ENCODE data around the gene SLC43A2. TPM values are rescaled to one million over a fixed set of nuclear protein-coding genes. Genes with fewer than 3 reads are reported as not detected.

The SLC43A2 gene
- total and polyA plus RNA-seq, 2 of the 13 experiments (the other 11 are each of a cell fraction or from before 2014, with no cell fraction given), result 7.3 to 20.0 TPM

DNA sequence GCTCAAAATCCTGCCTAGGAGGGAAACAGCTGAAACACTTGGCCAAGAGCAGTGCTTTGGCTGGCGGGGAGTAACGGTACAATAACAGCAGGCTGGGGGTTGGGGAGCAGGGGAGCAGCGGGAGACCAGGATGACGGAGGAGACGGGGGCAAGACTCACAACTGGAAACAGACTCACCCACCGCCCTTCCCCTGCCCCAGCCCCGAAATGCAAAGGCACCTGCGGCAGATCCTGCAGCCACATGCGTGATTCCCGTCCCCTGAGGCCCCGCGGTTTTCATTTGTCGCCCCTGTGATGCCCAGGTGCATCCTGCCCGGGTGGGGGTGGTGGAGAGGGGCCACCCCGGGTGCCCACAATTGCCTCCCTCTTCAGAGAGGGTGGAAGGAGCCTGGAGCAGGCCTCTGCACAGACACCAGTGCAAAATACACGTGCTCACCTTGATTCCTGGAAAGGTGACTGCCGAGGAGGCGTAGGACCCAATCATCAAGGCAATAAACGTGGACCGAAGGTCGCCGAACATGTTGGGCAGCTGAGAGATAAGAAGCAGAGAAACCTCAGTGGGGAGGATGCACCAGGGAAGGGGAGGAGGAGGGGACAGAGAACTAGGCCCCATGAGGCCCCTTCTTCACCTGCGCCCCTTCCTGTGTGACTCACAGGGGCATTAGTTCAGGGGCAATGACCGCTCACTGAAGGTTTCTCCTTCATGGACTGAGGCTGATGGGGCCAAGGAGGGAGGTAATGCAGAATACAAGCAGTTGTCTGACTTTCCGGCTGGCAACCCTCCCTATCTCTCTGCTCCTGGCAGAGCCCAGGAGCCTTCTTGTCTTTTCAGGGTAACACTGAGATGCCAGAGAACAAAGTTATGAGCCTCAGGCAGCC, 35.6 kb downstream of the SLC43A2 start (continued):
- TF ChIP-seq, protein P1, sequence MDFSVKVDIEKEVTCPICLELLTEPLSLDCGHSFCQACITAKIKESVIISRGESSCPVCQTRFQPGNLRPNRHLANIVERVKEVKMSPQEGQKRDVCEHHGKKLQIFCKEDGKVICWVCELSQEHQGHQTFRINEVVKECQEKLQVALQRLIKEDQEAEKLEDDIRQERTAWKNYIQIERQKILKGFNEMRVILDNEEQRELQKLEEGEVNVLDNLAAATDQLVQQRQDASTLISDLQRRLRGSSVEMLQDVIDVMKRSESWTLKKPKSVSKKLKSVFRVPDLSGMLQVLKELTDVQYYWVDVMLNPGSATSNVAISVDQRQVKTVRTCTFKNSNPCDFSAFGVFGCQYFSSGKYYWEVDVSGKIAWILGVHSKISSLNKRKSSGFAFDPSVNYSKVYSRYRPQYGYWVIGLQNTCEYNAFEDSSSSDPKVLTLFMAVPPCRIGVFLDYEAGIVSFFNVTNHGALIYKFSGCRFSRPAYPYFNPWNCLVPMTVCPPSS (IDR thresholded peaks at IDR 0.05), result no peak
- TF ChIP-seq ZNF34 (CRISPR knock-in tag; IDR thresholded peaks at IDR 0.05; ENCODE audit: borderline replicate concordance) (no peak), KDM4B (CRISPR knock-in tag; IDR thresholded peaks at IDR 0.05) (no peak), ZBTB43 (CRISPR knock-in tag; conservative IDR thresholded peaks at IDR 0.05) (no peak), KAT7 (CRISPR knock-in tag; IDR thresholded peaks at IDR 0.05; ENCODE audit: borderline replicate concordance) (no peak), CC2D1A (CRISPR knock-in tag; IDR thresholded peaks at IDR 0.05) (no peak), GATAD2A (CRISPR knock-in tag; IDR thresholded peaks at IDR 0.05) (peak; percentile 88), ASH2L (IDR thresholded peaks at IDR 0.05; ENCODE audit: insufficient read length, low read depth, low read length) (no peak), ZNF775 (CRISPR knock-in tag; IDR thresholded peaks at IDR 0.05; ENCODE audit: borderline replicate concordance) (no peak), NFE2 (CRISPR knock-in tag; IDR thresholded peaks at IDR 0.05) (no peak), ZNF225 (CRISPR knock-in tag; IDR thresholded peaks at IDR 0.05) (no peak), TBL1XR1 (IDR thresholded peaks at IDR 0.05; ENCODE audit: borderline replicate concordance, low read length, partially characterized antibody) (no peak), ZNF274 (CRISPR knock-in tag; IDR thresholded peaks at IDR 0.05) (0 out of 2 replicates have a peak, but pooled peaks have one; percentile 60), ZNF20 (CRISPR knock-in tag; IDR thresholded peaks at IDR 0.05) (no peak), SRY (CRISPR knock-in tag; IDR thresholded peaks at IDR 0.05) (no peak), PHF21A (CRISPR knock-in tag; IDR thresholded peaks at IDR 0.05) (peak; percentile 54; the same call in 1 of the 2 replicates), CBFB (CRISPR knock-in tag; IDR thresholded peaks at IDR 0.05) (no peak), ZNF598 (CRISPR knock-in tag; IDR thresholded peaks at IDR 0.05; ENCODE audit: borderline replicate concordance) (no peak)
- TF ChIP-seq, protein P2, sequence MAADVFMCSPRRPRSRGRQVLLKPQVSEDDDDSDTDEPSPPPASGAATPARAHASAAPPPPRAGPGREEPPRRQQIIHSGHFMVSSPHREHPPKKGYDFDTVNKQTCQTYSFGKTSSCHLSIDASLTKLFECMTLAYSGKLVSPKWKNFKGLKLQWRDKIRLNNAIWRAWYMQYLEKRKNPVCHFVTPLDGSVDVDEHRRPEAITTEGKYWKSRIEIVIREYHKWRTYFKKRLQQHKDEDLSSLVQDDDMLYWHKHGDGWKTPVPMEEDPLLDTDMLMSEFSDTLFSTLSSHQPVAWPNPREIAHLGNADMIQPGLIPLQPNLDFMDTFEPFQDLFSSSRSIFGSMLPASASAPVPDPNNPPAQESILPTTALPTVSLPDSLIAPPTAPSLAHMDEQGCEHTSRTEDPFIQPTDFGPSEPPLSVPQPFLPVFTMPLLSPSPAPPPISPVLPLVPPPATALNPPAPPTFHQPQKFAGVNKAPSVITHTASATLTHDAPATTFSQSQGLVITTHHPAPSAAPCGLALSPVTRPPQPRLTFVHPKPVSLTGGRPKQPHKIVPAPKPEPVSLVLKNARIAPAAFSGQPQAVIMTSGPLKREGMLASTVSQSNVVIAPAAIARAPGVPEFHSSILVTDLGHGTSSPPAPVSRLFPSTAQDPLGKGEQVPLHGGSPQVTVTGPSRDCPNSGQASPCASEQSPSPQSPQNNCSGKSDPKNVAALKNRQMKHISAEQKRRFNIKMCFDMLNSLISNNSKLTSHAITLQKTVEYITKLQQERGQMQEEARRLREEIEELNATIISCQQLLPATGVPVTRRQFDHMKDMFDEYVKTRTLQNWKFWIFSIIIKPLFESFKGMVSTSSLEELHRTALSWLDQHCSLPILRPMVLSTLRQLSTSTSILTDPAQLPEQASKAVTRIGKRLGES (CRISPR knock-in tag; IDR thresholded peaks at IDR 0.05; ENCODE audit: borderline replicate concordance), result no peak
- TF ChIP-seq, protein P3, sequence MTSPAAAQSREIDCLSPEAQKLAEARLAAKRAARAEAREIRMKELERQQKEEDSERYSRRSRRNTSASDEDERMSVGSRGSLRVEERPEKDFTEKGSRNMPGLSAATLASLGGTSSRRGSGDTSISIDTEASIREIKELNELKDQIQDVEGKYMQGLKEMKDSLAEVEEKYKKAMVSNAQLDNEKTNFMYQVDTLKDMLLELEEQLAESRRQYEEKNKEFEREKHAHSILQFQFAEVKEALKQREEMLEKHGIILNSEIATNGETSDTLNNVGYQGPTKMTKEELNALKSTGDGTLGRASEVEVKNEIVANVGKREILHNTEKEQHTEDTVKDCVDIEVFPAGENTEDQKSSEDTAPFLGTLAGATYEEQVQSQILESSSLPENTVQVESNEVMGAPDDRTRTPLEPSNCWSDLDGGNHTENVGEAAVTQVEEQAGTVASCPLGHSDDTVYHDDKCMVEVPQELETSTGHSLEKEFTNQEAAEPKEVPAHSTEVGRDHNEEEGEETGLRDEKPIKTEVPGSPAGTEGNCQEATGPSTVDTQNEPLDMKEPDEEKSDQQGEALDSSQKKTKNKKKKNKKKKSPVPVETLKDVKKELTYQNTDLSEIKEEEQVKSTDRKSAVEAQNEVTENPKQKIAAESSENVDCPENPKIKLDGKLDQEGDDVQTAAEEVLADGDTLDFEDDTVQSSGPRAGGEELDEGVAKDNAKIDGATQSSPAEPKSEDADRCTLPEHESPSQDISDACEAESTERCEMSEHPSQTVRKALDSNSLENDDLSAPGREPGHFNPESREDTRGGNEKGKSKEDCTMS (CRISPR knock-in tag; conservative IDR thresholded peaks at IDR 0.05), result no peak
- TF ChIP-seq, protein P4, sequence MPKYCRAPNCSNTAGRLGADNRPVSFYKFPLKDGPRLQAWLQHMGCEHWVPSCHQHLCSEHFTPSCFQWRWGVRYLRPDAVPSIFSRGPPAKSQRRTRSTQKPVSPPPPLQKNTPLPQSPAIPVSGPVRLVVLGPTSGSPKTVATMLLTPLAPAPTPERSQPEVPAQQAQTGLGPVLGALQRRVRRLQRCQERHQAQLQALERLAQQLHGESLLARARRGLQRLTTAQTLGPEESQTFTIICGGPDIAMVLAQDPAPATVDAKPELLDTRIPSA (CRISPR knock-in tag; IDR thresholded peaks at IDR 0.05; ENCODE audit: borderline replicate concordance), result no peak

All from HepG2 (cell line).